Coronary artery (tissue), 2 donors: ENCODE results near the gene C3orf18.

Source experiments
- DNase-seq: peaks from one replicate; pipeline ENCODE4 v3.0.0-alpha.2; 2017; ENCODE audit warnings: low spot score
- H3K27ac ChIP-seq, 2 donors: fragments of 200-600 bp; sonication (generic); one replicate each; pipeline ENCODE4 v1.5.1; 2016 to 2019
- H3K4me3 ChIP-seq: fragments of 200-600 bp; sonication (generic); 2 replicates; pipeline ENCODE4 v1.5.1; 2016; ENCODE audit warnings: mild to moderate bottlenecking, moderate library complexity
- CTCF ChIP-seq: fragments of 200-600 bp; sonication (generic); IDR thresholded peaks from one replicate; pipeline ENCODE4 v1.5.1; 2019; ENCODE audit warnings: antibody characterized with exemption

The C3orf18 gene

GRCh38 chr3:50592568-50592967 is 25.0 kb upstream of the C3orf18 start:
- Histone ChIP-seq H3K27ac (no peak overlapping the region), H3K4me3 (no peak overlapping the region)
- no peak for TF ChIP-seq CTCF
- no peak for DNase-seq

DNA sequence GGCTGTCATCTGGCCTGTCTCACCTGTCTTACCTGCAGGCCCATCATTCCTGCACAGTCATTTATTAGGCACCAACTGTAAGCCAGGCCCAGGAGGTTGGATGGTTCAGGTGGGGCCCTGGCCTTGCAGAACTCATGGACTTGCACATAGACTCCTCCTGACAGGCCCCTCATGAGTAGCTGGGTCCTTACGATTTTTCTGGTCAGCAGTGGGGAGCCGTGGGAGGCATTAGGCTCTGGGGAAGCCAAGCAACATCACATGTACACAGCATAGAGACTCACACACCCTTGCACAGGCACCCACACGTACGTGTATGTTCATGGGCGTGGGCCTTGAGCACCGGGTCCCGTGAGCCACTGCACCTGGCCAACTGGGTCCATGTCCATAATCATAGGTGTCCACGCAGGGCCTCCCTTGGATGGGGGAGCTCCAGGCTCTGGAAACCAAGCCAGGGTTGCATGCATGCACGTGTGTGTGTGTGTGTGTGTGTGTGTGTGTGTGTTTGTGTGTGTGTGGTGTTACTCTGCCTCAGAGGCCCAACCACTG is 23.7 kb upstream of the C3orf18 start:
- no peak for TF ChIP-seq CTCF
- no peak overlapping the region for H3K4me3 ChIP-seq
- H3K27ac ChIP-seq: peak overlapping the region in 1 of 2 donors; percentile 77
- DNase-seq: no peak

GRCh38 chr3:50588759-50589433 is 21.3 kb upstream of the C3orf18 start:
- no peak for DNase-seq

DNA sequence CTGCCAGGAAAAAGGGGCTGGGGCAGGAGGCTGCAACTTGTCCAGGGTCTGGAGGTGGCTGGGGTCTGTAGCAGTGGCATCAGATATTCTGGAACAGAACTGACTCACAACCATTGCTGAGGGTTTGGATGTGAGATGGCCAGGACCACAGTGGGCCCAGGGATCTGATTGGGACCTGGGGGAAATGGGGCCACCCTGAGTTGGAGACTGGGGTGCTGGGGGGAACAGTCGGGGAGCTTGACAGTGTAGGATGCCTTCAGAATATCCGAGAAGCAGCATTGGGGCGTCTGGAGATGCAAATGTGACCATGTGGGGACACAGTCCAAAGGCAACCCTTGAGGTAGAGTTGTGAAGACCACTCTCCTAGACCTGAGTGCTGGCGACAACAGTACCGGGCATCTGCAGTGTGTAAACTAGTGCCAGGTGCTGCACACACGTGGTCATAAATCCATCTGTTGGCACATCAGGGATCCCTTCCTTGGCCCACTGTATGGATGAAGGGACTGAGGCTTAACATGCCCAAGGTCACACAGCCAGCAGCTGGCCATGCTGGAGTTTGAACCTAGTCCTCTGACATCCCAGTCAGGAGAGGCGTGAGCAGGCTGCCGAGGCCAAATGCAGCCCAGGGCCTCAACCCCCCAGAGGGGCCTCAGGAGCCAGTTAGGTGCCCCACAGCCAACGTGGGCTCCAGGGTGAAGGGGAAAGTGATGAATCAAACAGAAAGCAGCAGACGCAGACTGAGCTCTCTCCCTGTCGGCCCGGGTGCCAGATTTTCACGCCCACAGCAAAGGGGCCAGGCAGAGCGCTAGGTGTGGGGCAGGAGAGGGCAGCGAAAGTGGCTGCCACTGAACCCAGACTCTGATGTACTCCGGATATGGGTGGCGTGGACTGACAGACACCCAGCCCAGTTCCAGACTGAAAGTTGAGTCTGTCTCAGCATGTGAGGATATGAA is 20.5 kb upstream of the C3orf18 start:
- Histone ChIP-seq H3K4me3 (no peak overlapping the region), H3K27ac (no peak overlapping the region)
- TF ChIP-seq CTCF: no peak
- no peak for DNase-seq

More at GRCh38 chr3:50588759-50589433, 21.3 kb upstream of the C3orf18 start:
- Histone ChIP-seq H3K4me3 (no peak overlapping the region), H3K27ac (no peak overlapping the region)
- TF ChIP-seq CTCF: no peak

DNA sequence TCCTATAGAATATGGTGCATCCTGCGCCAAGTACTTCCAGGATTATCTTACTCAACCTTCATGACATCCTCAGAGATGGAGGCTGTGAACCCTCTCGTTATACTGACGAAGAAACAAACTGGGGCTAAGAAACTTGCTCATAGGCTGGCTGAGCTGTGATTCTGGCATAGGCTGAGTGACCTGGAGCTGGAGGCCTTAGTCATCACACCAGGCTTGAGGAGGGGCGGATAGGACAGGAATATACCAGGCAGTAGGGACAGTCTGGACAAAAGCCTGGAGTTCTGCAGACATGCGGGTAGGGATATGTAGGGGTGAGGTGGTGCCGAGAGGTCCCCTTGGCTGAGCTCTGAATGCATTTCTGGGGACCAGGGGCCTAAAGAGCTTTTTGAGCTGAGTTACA is 19.8 kb upstream of the C3orf18 start:
- no peak overlapping the region for H3K27ac ChIP-seq
- no peak for TF ChIP-seq CTCF
- H3K4me3 ChIP-seq: no peak overlapping the region
- DNase-seq: no peak

DNA sequence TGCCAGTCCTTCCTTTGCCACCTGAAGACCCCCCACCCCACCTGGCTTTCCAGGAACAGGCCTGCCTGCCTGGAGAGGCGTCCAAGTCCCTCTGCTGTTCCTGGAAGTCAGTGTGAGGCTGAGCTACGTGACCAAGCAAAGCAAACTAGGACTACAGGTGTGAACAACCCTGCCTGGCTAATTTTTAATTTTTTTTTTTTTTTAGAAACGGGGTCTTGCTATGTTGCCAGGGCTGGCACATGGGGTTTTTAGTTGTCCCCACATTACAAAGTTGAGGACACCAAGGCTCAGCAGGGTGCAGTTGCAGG is 19.2 kb upstream of the C3orf18 start:
- DNase-seq: no peak
- Histone ChIP-seq H3K4me3 (no peak overlapping the region), H3K27ac (no peak overlapping the region)
- no peak for TF ChIP-seq CTCF
